Esophagus squamous epithelium (tissue), 5 donors: ENCODE data around the gene DHX29. TPM values are rescaled to one million over a fixed set of nuclear protein-coding genes. Genes with fewer than 3 reads are reported as not detected.

ENCODE experiments used
- DNase-seq: peaks from one replicate; lab custom pipeline; 2025; lab: John Stamatoyannopoulos, UW
- H3K27ac ChIP-seq, 4 donors: fragments of 200-600 bp; sonication (generic); one replicate each; pipeline ENCODE4 v1.5.1; 2016 to 2019; ENCODE audit warnings: mild to moderate bottlenecking in 1 of 4
- H3K27me3 ChIP-seq, 4 donors: fragments of 200-600 bp; sonication (generic); 1 replicate in 3 of 4; 2 replicates in 1 of 4; pipeline versions ENCODE4 v1.5.1 to v1.6.0; 2017 to 2021; ENCODE audit warnings: antibody characterized with exemption in 1 of 4
- H3K36me3 ChIP-seq, 3 donors: fragments of 200-600 bp; sonication (generic); one replicate each; pipeline ENCODE4 v1.5.1; 2016 to 2019
- H3K4me1 ChIP-seq, 3 donors: fragments of 200-600 bp; sonication (generic); one replicate each; pipeline ENCODE4 v1.5.1; 2017 to 2019
- H3K4me3 ChIP-seq, 4 donors: fragments of 200-600 bp; sonication (generic); 1 replicate in 3 of 4; 2 replicates in 1 of 4; pipeline ENCODE4 v1.5.1; 2016 to 2019; ENCODE audit warnings: mild to moderate bottlenecking in 2 of 4, moderate library complexity in 1 of 4
- H3K9me3 ChIP-seq, 3 donors: fragments of 200-600 bp; sonication (generic); one replicate each; pipeline ENCODE4 v1.5.1; 2016 to 2019
- POLR2A ChIP-seq, 4 donors: fragments of 450-650 bp; IDR thresholded peaks; one replicate each; pipeline ENCODE4 v1.6.1; 2017; ENCODE audit warnings: antibody characterized with exemption in 4 of 4, mild to moderate bottlenecking in 4 of 4, moderate library complexity in 3 of 4
- WGBS, 2 donors: methylation state at CpG; one replicate each; pipeline ENCODE4 v1.1.5; 2018; 5-methylcytosine and 5-hydroxymethylcytosine counted together
- intact Hi-C: fragments of 100-400 bp; cut with DNase I; formaldehyde crosslinking; loops from one replicate; pipeline ENCODE4 v1.15.0; 2022
- total RNA-seq, 4 donors: library from RNA; depleted of rRNA; stranded (reverse); fragments of >200 nt; gene quantifications; one replicate each; pipeline ENCODE4 v1.1.0, GENCODE V29; 2016
- TF ChIP-seq, protein P1 (sequence below), 6 experiments: fragments of 450-650 bp in 4 of 6; fragments of 200-600 bp in 2 of 6; sonication (generic) in 2 of 6; IDR thresholded peaks; one replicate each; pipeline ENCODE4 v1.5.1; 2016 to 2019; ENCODE audit warnings: antibody characterized with exemption in 6 of 6, mild to moderate bottlenecking in 4 of 6, moderate library complexity in 4 of 6
- donor health status: DM: yes; HTN: yes; CAD: no.

DHX29 gene
- total RNA-seq, 4 donors from 2014 or later = 14.8 to 26.7 (median 26.4) TPM

DNA sequence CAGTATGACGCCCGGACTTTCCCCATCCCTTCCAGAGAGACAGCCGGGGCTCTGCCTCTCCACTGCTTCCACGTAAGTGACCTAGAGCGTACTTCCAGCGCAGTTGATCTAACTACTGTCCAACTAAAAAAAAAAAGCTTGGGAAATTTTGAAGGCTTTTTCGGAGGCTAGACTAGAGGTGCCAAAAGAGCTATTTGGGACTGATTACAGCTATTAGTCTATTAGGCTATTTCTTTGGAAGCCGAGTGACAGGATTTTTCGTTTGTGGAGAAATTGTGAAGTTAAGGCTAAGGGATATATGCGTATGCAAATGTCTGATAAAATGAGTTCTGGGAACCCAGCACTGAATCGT, 75.6 kb downstream of the DHX29 start:
- WGBS, 2 donors = 4 to 5% methylated on average over 8 to 9 of the region's 11 CpGs
- intact Hi-C loops = loop anchor here (10.0 kb wide), 1 partner anchor 63 kb away; no protein-coding TSS in a partner anchor
- no peak overlapping the region for H3K27ac ChIP-seq

DNA sequence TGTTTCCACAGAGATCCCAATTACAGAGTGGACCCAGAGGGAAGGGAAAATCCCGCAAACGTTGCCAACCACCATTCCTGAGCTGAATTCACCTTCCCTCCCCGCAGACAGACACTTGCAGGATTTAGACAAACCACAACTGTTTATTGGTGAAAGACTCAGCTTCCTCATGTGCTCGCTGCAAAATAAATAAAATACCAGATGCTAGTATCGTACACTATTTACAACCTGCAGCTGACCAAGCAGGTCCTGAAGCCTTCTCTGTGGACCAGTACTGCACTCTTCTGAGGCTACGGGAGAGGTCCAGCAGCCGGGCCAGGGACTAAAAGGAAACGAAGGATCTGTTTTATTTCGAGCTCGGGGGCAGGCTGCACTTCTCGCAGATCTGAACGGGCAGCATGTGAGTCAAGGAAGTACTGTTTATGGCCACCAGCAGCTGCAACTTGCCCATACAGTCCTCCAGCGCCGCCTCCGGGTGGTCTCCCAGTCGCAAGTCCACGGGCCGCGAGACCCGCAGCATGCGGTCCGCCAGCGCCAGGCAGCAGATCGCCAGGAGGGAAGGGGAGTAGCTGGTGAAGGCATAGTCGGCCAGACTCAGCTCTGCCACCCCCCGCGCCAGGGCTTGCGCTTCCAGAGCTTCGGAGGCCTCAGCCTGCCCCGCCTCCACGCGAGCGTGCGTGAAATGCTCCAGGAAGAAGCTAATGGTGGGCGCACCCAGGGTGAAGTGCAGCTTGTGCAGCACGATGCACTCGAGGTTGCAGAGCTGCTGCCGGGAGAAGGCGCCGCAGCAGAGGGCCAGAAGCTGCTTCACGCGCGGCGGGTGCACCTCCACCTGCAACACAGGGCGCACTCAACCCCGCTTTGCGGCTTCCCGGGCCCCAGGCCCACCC, 76.2 kb downstream of the DHX29 start:
- 4 to 8% methylated on average over 28 to 39 of the region's 48 CpGs for WGBS, 2 donors
- no peak overlapping the region for H3K27ac ChIP-seq
- DNase-seq = no peak
- H3K27me3 ChIP-seq = peaks cover 7 to 100% (median 23%) of the 10 kb centered on the region in 4 donors
- peaks cover 41 to 62% (median 48%) of the 10 kb centered on the region in 3 donors for H3K4me1 ChIP-seq
- H3K4me3 ChIP-seq = peak overlapping the region; percentile 49 to 77 (median 64)
- intact Hi-C loops = loop anchor here (10.0 kb wide), 1 partner anchor 64 kb away; no protein-coding TSS in a partner anchor
- H3K9me3 ChIP-seq = no peaks in the 10 kb centered on the region
- H3K36me3 ChIP-seq = no peaks in the 10 kb centered on the region
- no peak for TF ChIP-seq POLR2A (IDR thresholded peaks at IDR 0.05)
- TF ChIP-seq, protein P1, sequence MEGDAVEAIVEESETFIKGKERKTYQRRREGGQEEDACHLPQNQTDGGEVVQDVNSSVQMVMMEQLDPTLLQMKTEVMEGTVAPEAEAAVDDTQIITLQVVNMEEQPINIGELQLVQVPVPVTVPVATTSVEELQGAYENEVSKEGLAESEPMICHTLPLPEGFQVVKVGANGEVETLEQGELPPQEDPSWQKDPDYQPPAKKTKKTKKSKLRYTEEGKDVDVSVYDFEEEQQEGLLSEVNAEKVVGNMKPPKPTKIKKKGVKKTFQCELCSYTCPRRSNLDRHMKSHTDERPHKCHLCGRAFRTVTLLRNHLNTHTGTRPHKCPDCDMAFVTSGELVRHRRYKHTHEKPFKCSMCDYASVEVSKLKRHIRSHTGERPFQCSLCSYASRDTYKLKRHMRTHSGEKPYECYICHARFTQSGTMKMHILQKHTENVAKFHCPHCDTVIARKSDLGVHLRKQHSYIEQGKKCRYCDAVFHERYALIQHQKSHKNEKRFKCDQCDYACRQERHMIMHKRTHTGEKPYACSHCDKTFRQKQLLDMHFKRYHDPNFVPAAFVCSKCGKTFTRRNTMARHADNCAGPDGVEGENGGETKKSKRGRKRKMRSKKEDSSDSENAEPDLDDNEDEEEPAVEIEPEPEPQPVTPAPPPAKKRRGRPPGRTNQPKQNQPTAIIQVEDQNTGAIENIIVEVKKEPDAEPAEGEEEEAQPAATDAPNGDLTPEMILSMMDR (IDR thresholded peaks at IDR 0.05) = no peak

More for the DNA sequence above, 75.6 kb downstream of the DHX29 start:
- Histone ChIP-seq H3K4me3 (peak overlapping the region; percentile 49 to 77 (median 64)), H3K36me3 (no peaks in the 10 kb centered on the region), H3K9me3 (no peaks in the 10 kb centered on the region), H3K4me1 (peaks cover 35 to 56% (median 42%) of the 10 kb centered on the region in 3 donors), H3K27me3 (peaks cover 7 to 100% (median 23%) of the 10 kb centered on the region in 4 donors)
- DNase-seq = no peak
- TF ChIP-seq POLR2A (IDR thresholded peaks at IDR 0.05) = no peak
- TF ChIP-seq, protein P1 (IDR thresholded peaks at IDR 0.05) = no peak

DNA sequence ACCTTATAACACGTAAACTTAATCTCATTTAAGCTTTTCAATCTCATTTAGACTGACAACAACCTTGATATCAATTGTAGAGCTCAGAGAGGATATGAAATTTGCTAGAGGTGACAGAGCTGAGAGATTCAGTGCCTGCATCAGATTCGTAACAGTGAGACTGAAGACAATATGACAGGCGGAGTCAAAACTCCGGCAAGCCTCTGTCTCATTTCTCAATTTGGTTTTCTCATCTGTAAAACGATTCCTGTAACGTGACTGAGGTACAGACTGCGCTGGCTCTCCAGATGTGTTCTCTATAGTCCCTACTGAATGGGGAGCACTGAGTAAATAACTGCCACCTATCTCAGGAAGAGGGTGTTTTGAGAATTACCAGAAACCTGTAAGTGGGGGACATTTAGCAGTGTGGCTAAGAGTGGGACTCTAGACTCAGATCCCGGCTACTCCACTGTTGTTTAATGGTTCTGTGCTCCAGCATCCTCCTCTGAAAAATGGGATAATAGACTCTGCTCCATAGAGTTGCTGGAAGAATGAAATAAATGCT, 77.3 kb downstream of the DHX29 start:
- Histone ChIP-seq H3K27me3 (peaks cover 7 to 100% (median 27%) of the 10 kb centered on the region in 4 donors), H3K4me3 (no peak overlapping the region), H3K36me3 (no peaks in the 10 kb centered on the region), H3K27ac (no peak overlapping the region), H3K4me1 (peaks cover 43 to 64% (median 48%) of the 10 kb centered on the region in 3 donors), H3K9me3 (no peaks in the 10 kb centered on the region)
- DNase-seq = no peak
- no peak for TF ChIP-seq POLR2A (IDR thresholded peaks at IDR 0.05)
- TF ChIP-seq, protein P1 (IDR thresholded peaks at IDR 0.05) = no peak
- WGBS, 2 donors = 43 to 68% methylated on average over 8 of the region's 8 CpGs
- intact Hi-C loops = loop anchor here (10.0 kb wide), 1 partner anchor 65 kb away; no protein-coding TSS in a partner anchor

DNA sequence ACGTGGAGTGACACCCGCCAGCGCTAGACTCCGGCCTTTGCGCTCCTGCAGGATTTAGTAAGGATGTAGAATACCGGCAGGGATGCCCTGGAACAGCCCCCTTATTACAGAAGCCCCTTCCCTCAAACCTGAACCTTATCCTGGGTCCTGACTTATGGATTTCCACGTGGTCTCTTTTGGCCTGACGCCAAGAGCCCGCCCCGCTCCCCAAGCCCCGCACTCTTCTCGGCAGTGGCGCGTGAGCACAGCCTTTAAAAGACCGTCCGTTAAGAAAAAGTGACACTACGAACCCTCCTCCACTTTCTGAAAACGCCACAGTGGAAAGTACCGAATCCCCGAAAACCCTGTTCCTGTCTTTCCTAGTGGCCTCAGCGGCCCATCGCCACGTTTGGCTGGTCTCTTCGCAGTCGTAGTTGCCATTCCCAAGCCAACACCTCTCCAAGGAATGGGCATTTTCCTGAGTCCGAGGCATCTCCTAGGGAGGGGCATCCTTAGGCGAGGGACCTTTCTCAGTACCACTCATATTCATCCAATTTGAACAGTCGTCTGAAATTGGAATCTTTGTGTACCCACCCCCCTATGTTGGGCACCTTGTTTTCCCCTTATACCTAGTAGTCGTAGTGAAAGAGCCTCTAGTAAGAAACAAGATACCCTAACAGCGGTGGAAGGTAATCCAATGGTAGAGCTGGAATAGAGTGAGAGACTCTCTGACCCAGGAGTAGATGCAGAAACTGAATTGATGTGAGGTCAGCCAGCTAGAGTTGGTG, 79.6 kb downstream of the DHX29 start:
- TF ChIP-seq, protein P1 (IDR thresholded peaks at IDR 0.05) = no peak
- no peak for TF ChIP-seq POLR2A (IDR thresholded peaks at IDR 0.05)
- Histone ChIP-seq H3K4me3 (peak overlapping the region; percentile 38 to 63 (median 47)), H3K27ac (no peak overlapping the region), H3K36me3 (no peaks in the 10 kb centered on the region), H3K27me3 (peaks cover 7 to 100% (median 31%) of the 10 kb centered on the region in 4 donors), H3K9me3 (no peaks in the 10 kb centered on the region), H3K4me1 (peaks cover 35 to 51% (median 36%) of the 10 kb centered on the region in 3 donors)
- no peak for DNase-seq
- 15 to 18% methylated on average over 26 to 30 of the region's 30 CpGs for WGBS, 2 donors
- intact Hi-C loops = no loop called here
